A549 (cell line): ENCODE data around the gene TRAF4. TPM values are rescaled to one million over a fixed set of nuclear protein-coding genes. Genes with fewer than 3 reads are reported as not detected.
A peak's percentile ranks its signal among the peaks of the same experiment; 100 is the strongest.

Source experiments
- ATAC-seq, 2 experiments: fragments of 200-7000 bp in 1 of 2; fragments of >200 bp in 1 of 2; cut with Nextera tagmentation in 1 of 2; cut with Tn5 transposase in 1 of 2; 3 replicates each; pipeline versions ENCODE4 v1.8.0 to v1.9.1; 2018 to 2020; ENCODE audit warnings: mild to moderate bottlenecking in 1 of 2, moderate library complexity in 1 of 2
- CTCF ChIA-PET: fragments of 300-600 bp; sonication (Branson Sonifier 250); formaldehyde crosslinking; extraction: SDS; loops from one replicate; lab custom pipeline; 2021; ENCODE audit warnings: antibody characterized with exemption, inconsistent platforms; lab: Yijun Ruan, JAX
- POLR2A ChIA-PET: fragments of 350-600 bp; formaldehyde crosslinking; extraction: SDS; loops from one replicate; lab custom pipeline; 2021; ENCODE audit warnings: antibody characterized with exemption, inconsistent platforms; lab: Yijun Ruan, JAX
- DNase-seq, 2 experiments: peaks; one replicate each; pipeline versions ENCODE4 v3.0.0 to v3.0.0-alpha.2; 2011 to 2016; ENCODE audit warnings: low read depth in 1 of 2, low spot score in 1 of 2
- FAIRE-seq: peaks from 2 replicates; lab custom pipeline; 2011; peaks lifted over from hg19 to GRCh38; lab: Jason Lieb, UNC
- H3K27ac ChIP-seq, 2 experiments: fragments of >200 bp; sonication (Bioruptor Twin); formaldehyde crosslinking; 3 replicates each; pipeline ENCODE4 v1.5.1; 2016 to 2017
- H3K4me1 ChIP-seq: fragments of >200 bp; sonication (Bioruptor Twin); formaldehyde crosslinking; 3 replicates; pipeline ENCODE4 v1.6.1; 2016
- H3K4me2 ChIP-seq: fragments of >200 bp; sonication (Bioruptor Twin); formaldehyde crosslinking; 3 replicates; pipeline ENCODE4 v1.6.1; 2016
- H3K4me3 ChIP-seq: fragments of >200 bp; sonication (Bioruptor Twin); formaldehyde crosslinking; 3 replicates; pipeline ENCODE4 v1.5.1; 2016
- H3K9me3 ChIP-seq: fragments of >200 bp; sonication (Bioruptor Twin); formaldehyde crosslinking; 3 replicates; pipeline ENCODE4 v1.6.1; 2016
- FOSB ChIP-seq: fragments of 250-450 bp; sonication (Bioruptor Pico); IDR thresholded peaks from 2 replicates; pipeline ENCODE4 v1.5.0; 2020; ENCODE audit warnings: mild to moderate bottlenecking, moderate library complexity
- FOXS1 ChIP-seq: fragments of 250-450 bp; sonication (Bioruptor Pico); IDR thresholded peaks from 2 replicates; pipeline ENCODE4 v1.5.0; 2020; ENCODE audit warnings: mild to moderate bottlenecking, moderate library complexity
- GATA3 ChIP-seq: IDR thresholded peaks from 2 replicates; pipeline ENCODE4 v1.6.1; 2012; ENCODE audit warnings: borderline replicate concordance
- HOXA7 ChIP-seq: fragments of 250-450 bp; sonication (Bioruptor Pico); IDR thresholded peaks from 2 replicates; pipeline ENCODE4 v1.5.0; 2020; ENCODE audit warnings: mild to moderate bottlenecking, moderate library complexity
- KDM5A ChIP-seq: fragments of 200-600 bp; sonication (generic); IDR thresholded peaks from 2 replicates; pipeline ENCODE4 v1.6.1; 2016; ENCODE audit warnings: antibody characterized with exemption, mild to moderate bottlenecking
- NPAS2 ChIP-seq: fragments of 250-450 bp; sonication (Bioruptor Pico); IDR thresholded peaks from 2 replicates; pipeline ENCODE4 v1.8.0; 2022; ENCODE audit warnings: mild to moderate bottlenecking, moderate library complexity, borderline replicate concordance
- POLR2AphosphoS2 ChIP-seq: conservative IDR thresholded peaks from 2 replicates; pipeline ENCODE4 v1.6.1; 2012; ENCODE audit warnings: low read length, improper control_type of control experiment, inconsistent platforms
- RARB ChIP-seq: fragments of 250-450 bp; sonication (Bioruptor Pico); IDR thresholded peaks from 2 replicates; pipeline ENCODE4 v1.8.0; 2021; ENCODE audit warnings: mild to moderate bottlenecking, moderate library complexity
- RFX5 ChIP-seq: fragments of 450-650 bp; IDR thresholded peaks from 2 replicates; pipeline ENCODE4 v1.7.1; 2014; ENCODE audit warnings: antibody characterized with exemption, mild to moderate bottlenecking, moderate library complexity
- RNF2 ChIP-seq: fragments of 200-600 bp; sonication (generic); IDR thresholded peaks from 2 replicates; pipeline ENCODE4 v1.6.1; 2016; ENCODE audit warnings: low read depth, mild to moderate bottlenecking, antibody characterized with exemption, moderate library complexity, borderline replicate concordance
- TP53 ChIP-seq: fragments of 250-450 bp; sonication (Bioruptor Pico); IDR thresholded peaks from 2 replicates; pipeline ENCODE4 v1.5.0; 2021; ENCODE audit warnings: mild to moderate bottlenecking, moderate library complexity
- WGBS: methylation state at CpG from one replicate; pipeline ENCODE4 v1.1.6; 2017; ENCODE audit errors: missing lambda C conversion rate; 5-methylcytosine and 5-hydroxymethylcytosine counted together
- polyA plus RNA-seq, 4 experiments: library from polyadenylated mRNA; depleted of rRNA in 3 of 4; stranded (reverse); fragments of >200 nt; fragmentation: RNase III in 1 of 4; extraction: RNeasy Plus Mini Kit Qiagen cat#74134 plus additional on column Dnase treatment in 1 of 4; gene quantifications; 2 replicates in 3 of 4; 3 replicates in 1 of 4; pipeline ENCODE4 v1.2.3, GENCODE V29; 2011 to 2017
- TF ChIP-seq, protein P1 (sequence below): IDR thresholded peaks from 2 replicates; pipeline ENCODE4 v1.6.1; 2012
- TF ChIP-seq, protein P2 (sequence below): fragments of 250-450 bp; sonication (Bioruptor Pico); IDR thresholded peaks from 2 replicates; pipeline ENCODE4 v1.5.0; 2020; ENCODE audit warnings: low read depth, mild to moderate bottlenecking, moderate library complexity
- TF ChIP-seq, protein P3 (sequence below): fragments of 200-600 bp; sonication (generic); IDR thresholded peaks from 2 replicates; pipeline ENCODE4 v1.6.1; 2016; ENCODE audit warnings: antibody characterized with exemption, mild to moderate bottlenecking, moderate library complexity

Gene TRAF4
- polyA plus RNA-seq, 2 of the 4 experiments (the other 2 are of a cell fraction): 64.0 to 65.0 TPM

DNA sequence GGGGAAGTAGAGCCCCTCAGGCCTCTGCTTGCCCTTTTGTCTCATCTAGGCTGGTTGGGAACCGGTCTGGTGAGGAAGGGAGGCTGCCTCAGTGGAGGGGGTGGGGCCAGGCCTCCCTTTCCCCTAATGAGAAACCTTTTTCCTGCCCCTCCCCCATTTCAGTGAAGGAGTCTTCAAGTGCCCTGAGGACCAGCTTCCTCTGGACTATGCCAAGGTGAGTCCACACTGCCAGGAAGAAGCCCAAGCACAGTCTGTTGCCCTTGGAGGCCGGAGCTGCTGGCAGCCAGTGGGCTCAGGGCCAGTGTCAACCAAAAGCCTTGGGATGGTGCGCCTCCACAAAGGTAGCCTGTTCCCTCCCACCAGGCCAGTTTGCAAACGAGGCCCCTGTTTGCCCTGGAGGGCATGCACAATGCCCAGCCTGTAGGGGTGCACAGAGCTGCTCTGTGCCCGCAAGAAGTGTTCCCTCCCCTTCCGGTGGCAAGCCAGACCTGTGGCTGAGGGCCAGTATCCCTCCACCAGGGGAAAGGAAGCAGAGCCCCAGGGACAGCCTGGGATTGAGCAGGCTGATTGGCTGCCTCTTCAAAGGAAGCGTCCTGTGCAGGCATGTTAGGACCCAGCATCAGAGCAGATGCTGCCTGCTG lies 3.4 kb downstream of the TRAF4 start:
- CTCF ChIA-PET: interaction anchor here (0.6 to 22.6 kb wide), 8 partner anchors 10 to 1608 kb away, joined by 3 to 977 read pairs (median 6); partner anchors contain the start of genes DHRS13, FLOT2, NEK8 and RPL23A
- POLR2A ChIA-PET: interaction anchor here (0.9 to 12.2 kb wide), 2 partner anchors 20 to 27 kb away, joined by 5 to 369 read pairs; partner anchors contain the start of genes NEK8, RPL23A and TLCD1
- DNase-seq (no peak), FAIRE-seq (no peak), ATAC-seq (no peak)
- Histone ChIP-seq H3K9me3 (no peaks in the 10 kb centered on the region), H3K4me2 (peak overlapping the region; percentile 96), H3K27ac (peak overlapping the region; percentile 98 to 99), H3K4me1 (peaks cover 59% of the 10 kb centered on the region), H3K4me3 (peak overlapping the region; percentile 93)
- 77% methylated on average over 6 of the region's 7 CpGs for WGBS
- TF ChIP-seq FOSB: 0 out of 2 replicates have a peak, but pooled peaks have one; percentile 63
- TF ChIP-seq HOXA7: 0 out of 2 replicates have a peak, but pooled peaks have one; percentile 16
- TF ChIP-seq RFX5: no peak

DNA sequence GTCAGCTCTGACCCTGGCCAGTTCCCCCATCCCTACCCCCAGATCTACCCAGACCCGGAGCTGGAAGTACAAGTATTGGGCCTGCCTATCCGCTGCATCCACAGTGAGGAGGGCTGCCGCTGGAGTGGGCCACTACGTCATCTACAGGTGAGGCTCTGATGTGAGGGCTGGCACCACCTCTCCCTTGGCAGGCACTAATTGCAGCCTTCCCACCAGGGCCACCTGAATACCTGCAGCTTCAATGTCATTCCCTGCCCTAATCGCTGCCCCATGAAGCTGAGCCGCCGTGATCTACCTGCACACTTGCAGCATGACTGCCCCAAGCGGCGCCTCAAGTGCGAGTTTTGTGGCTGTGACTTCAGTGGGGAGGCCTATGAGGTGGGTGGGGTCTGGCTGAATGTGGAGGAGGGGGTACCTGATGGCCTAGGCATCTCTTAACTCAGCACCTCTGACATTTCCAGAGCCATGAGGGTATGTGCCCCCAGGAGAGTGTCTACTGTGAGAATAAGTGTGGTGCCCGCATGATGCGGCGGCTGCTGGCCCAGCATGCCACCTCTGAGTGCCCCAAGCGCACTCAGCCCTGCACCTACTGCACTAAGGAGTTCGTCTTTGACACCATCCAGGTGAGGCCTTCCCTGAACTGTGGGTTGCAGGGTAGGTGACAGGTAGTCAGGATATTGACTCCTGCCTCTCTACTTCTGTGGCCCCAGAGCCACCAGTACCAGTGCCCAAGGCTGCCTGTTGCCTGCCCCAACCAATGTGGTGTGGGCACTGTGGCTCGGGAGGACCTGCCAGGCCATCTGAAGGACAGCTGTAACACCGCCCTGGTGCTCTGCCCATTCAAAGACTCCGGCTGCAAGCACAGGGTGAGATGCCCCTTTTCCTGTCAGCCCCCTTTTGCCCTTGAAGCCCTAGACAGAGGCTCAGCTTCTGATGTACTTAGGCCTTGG lies 4.3 kb downstream of the TRAF4 start:
- TF ChIP-seq, protein P1, sequence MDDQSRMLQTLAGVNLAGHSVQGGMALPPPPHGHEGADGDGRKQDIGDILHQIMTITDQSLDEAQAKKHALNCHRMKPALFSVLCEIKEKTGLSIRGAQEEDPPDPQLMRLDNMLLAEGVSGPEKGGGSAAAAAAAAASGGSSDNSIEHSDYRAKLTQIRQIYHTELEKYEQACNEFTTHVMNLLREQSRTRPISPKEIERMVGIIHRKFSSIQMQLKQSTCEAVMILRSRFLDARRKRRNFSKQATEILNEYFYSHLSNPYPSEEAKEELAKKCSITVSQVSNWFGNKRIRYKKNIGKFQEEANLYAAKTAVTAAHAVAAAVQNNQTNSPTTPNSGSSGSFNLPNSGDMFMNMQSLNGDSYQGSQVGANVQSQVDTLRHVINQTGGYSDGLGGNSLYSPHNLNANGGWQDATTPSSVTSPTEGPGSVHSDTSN: no peak
- peak; percentile 73; the same call in 1 of the 2 replicates for TF ChIP-seq POLR2AphosphoS2
- FAIRE-seq (no peak), DNase-seq (no peak), ATAC-seq (no peak)
- POLR2A ChIA-PET: interaction anchor here (1.4 to 12.2 kb wide), 2 partner anchors 21 to 28 kb away, joined by 3 to 369 read pairs; partner anchors contain the start of genes NEK8, RPL23A and TLCD1
- CTCF ChIA-PET: interaction anchor here (1.3 to 22.6 kb wide), 9 partner anchors 7 to 156 kb away, joined by 3 to 977 read pairs (median 14); partner anchors contain the start of genes DHRS13, FLOT2, NEK8 and RPL23A
- no peak overlapping the region; the same call in 2 of the 3 replicates for H3K4me2 ChIP-seq
- H3K4me1 ChIP-seq: peaks cover 51% of the 10 kb centered on the region
- H3K27ac ChIP-seq: peak overlapping the region in 1 of 2 experiments; percentile 99; a peak in 3 of 6 replicates
- H3K4me3 ChIP-seq: no peak overlapping the region
- 95% methylated on average over 18 of the region's 18 CpGs for WGBS
- no peaks in the 10 kb centered on the region for H3K9me3 ChIP-seq

DNA sequence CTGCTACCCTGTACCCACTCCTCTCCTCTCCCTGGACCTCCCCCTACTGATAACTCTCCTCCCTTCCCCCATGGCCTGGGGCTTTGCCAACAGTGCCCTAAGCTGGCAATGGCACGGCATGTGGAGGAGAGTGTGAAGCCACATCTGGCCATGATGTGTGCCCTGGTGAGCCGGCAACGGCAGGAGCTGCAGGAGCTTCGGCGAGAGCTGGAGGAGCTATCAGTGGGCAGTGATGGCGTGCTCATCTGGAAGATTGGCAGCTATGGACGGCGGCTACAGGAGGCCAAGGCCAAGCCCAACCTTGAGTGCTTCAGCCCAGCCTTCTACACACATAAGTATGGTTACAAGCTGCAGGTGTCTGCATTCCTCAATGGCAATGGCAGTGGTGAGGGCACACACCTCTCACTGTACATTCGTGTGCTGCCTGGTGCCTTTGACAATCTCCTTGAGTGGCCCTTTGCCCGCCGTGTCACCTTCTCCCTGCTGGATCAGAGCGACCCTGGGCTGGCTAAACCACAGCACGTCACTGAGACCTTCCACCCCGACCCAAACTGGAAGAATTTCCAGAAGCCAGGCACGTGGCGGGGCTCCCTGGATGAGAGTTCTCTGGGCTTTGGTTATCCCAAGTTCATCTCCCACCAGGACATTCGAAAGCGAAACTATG lies 5.2 kb downstream of the TRAF4 start:
- H3K4me1 ChIP-seq: peaks cover 51% of the 10 kb centered on the region
- 85% methylated on average over 18 of the region's 18 CpGs for WGBS
- H3K9me3 ChIP-seq: no peaks in the 10 kb centered on the region
- DNase-seq (peak in 1 of 2 experiments; percentile 41), ATAC-seq (no peak), FAIRE-seq (no peak)
- H3K27ac ChIP-seq: peak overlapping the region in 1 of 2 experiments; percentile 99; a peak in 3 of 6 replicates
- H3K4me2 ChIP-seq: no peak overlapping the region
- ChIA-PET POLR2A (interaction anchor here (1.4 to 12.2 kb wide), 2 partner anchors 22 to 29 kb away, joined by 3 to 369 read pairs; partner anchors contain the start of genes NEK8, RPL23A and TLCD1), CTCF (interaction anchor here (0.7 to 22.6 kb wide), 21 partner anchors 8 to 210 kb away, joined by 3 to 977 read pairs (median 7); partner anchors contain the start of genes DHRS13, FLOT2, NEK8 and RPL23A)
- H3K4me3 ChIP-seq: no peak overlapping the region
- no peak for TF ChIP-seq HOXA7
- TF ChIP-seq NPAS2 (CRISPR knock-in tag): no peak
- no peak for TF ChIP-seq RNF2
- no peak for TF ChIP-seq RARB (CRISPR knock-in tag)
- no peak for TF ChIP-seq KDM5A

DNA sequence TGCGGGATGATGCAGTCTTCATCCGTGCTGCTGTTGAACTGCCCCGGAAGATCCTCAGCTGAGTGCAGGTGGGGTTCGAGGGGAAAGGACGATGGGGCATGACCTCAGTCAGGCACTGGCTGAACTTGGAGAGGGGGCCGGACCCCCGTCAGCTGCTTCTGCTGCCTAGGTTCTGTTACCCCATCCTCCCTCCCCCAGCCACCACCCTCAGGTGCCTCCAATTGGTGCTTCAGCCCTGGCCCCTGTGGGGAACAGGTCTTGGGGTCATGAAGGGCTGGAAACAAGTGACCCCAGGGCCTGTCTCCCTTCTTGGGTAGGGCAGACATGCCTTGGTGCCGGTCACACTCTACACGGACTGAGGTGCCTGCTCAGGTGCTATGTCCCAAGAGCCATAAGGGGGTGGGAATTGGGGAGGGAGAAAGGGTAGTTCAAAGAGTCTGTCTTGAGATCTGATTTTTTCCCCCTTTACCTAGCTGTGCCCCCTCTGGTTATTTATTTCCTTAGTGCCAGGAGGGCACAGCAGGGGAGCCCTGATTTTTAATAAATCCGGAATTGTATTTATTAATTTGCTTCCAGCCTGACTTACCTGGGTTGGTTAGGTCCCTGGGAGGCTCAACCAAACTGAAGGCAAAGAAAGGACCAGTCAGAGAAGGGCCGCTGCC lies 5.8 kb downstream of the TRAF4 start:
- no peaks in the 10 kb centered on the region for H3K9me3 ChIP-seq
- ChIA-PET POLR2A (interaction anchor here (0.6 to 12.2 kb wide), 6 partner anchors 23 to 201 kb away, joined by 3 to 369 read pairs (median 4); partner anchors contain the start of genes NEK8, RPL23A and TLCD1), CTCF (interaction anchor here (0.6 to 22.6 kb wide), 47 partner anchors 9 to 209 kb away, joined by 3 to 977 read pairs (median 5); partner anchors contain the start of genes DHRS13, FLOT2, NEK8 and PROCA1)
- DNase-seq: no peak
- peak overlapping the region; percentile 28; the same call in 2 of the 3 replicates for H3K4me2 ChIP-seq
- no peak overlapping the region for H3K4me3 ChIP-seq
- ATAC-seq: peak in 1 of 2 experiments; percentile 0; a peak in 3 of 6 replicates
- 56% methylated on average over 11 of the region's 11 CpGs for WGBS
- peak overlapping the region; percentile 10 to 15; a peak in 3 of 6 replicates for H3K27ac ChIP-seq
- no peak for FAIRE-seq
- H3K4me1 ChIP-seq: peaks cover 51% of the 10 kb centered on the region
- TF ChIP-seq TP53 (CRISPR knock-in tag) (peak; percentile 76; the same call in 1 of the 2 replicates), FOSB (no peak; the same call in 1 of the 2 replicates), NPAS2 (CRISPR knock-in tag) (no peak), FOXS1 (CRISPR knock-in tag) (no peak), GATA3 (no peak)
- TF ChIP-seq, protein P2, sequence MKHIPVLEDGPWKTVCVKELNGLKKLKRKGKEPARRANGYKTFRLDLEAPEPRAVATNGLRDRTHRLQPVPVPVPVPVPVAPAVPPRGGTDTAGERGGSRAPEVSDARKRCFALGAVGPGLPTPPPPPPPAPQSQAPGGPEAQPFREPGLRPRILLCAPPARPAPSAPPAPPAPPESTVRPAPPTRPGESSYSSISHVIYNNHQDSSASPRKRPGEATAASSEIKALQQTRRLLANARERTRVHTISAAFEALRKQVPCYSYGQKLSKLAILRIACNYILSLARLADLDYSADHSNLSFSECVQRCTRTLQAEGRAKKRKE (CRISPR knock-in tag): no peak
- TF ChIP-seq, protein P3, sequence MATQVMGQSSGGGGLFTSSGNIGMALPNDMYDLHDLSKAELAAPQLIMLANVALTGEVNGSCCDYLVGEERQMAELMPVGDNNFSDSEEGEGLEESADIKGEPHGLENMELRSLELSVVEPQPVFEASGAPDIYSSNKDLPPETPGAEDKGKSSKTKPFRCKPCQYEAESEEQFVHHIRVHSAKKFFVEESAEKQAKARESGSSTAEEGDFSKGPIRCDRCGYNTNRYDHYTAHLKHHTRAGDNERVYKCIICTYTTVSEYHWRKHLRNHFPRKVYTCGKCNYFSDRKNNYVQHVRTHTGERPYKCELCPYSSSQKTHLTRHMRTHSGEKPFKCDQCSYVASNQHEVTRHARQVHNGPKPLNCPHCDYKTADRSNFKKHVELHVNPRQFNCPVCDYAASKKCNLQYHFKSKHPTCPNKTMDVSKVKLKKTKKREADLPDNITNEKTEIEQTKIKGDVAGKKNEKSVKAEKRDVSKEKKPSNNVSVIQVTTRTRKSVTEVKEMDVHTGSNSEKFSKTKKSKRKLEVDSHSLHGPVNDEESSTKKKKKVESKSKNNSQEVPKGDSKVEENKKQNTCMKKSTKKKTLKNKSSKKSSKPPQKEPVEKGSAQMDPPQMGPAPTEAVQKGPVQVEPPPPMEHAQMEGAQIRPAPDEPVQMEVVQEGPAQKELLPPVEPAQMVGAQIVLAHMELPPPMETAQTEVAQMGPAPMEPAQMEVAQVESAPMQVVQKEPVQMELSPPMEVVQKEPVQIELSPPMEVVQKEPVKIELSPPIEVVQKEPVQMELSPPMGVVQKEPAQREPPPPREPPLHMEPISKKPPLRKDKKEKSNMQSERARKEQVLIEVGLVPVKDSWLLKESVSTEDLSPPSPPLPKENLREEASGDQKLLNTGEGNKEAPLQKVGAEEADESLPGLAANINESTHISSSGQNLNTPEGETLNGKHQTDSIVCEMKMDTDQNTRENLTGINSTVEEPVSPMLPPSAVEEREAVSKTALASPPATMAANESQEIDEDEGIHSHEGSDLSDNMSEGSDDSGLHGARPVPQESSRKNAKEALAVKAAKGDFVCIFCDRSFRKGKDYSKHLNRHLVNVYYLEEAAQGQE: peak; percentile 9; the same call in 1 of the 2 replicates
